ENCODE data around the gene KIAA1755. TPM values are rescaled to one million over a fixed set of nuclear protein-coding genes. Genes with fewer than 3 reads are reported as not detected.

The KIAA1755 gene
- polyA plus RNA-seq, 6 donors from 2014 or later, result not detected

DNA sequence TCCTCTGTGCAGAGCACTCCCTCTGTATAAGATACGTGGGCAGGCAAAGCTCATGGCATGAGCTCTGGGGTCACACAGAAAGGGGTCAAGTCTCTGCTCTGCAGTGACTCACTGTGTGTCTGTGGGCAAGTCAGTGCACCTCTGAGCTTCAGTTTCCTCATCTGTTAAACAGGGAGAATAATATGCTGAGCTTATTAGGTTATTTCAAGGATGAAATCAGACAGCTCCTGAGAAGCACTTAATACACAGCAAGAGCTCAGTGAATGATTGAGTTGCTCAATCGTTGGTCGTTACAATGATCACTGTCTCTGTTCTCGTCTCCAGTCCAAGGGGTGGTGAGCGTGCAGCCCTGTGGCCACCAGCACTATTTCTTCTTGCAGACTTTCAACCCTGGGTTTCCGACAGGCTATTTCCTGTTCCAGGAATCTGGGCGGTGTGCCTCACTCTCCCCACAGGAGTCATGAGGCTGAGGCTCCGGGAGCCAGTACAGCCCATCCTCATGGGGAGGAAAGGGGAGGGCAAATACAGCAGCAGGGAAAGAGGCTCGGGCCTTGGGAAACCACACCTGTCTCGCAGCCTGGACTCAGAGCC lies 28.9 kb downstream of the KIAA1755 start:
- DNase-seq (no peak), ATAC-seq (ENCODE audit: low read depth in 2 of 2) (no peak)
- Mint-ChIP-seq H3K4me1 (peaks cover 0 to 3% (median 0%) of the 10 kb centered on the region in 3 donors), H3K27ac (no peak overlapping the region), H3K27me3 (peaks cover 13 to 21% (median 20%) of the 10 kb centered on the region in 3 donors), H3K9me3 (no peaks in the 10 kb centered on the region), H3K4me3 (no peak overlapping the region), H3K36me3 (no peaks in the 10 kb centered on the region)

DNA sequence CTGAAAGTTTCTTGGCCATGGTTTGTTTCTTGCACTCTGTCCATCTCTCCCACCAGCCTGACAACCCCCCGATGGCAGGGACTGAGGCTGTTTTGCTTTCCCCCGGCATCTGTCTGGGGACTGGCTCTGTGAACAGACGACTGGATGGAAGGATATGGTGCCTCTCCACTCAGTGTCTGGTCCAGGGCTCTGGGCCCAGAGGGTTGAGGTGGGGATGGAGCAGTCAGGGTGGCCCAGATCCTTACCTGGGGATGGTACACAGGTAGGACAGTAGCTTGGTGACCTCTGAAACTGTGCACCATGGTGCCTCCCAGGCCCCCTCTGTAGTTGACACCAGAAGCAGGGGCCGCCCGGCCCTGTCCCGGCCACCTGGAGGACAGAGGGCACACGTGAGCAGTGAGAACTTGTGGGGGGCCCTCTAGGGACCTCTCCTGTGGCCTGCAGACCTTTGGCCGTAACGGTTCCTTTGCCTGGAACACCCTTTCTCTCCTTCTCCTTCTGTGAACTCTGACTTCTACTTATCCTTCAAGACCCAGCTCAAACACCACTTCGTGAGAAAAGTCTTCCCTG lies 29.5 kb downstream of the KIAA1755 start:
- no peaks in the 10 kb centered on the region for H3K9me3 Mint-ChIP-seq
- no peak overlapping the region for H3K4me3 Mint-ChIP-seq
- DNase-seq, result no peak
- H3K36me3 Mint-ChIP-seq, result no peaks in the 10 kb centered on the region
- no peak overlapping the region for H3K27ac Mint-ChIP-seq
- ATAC-seq (ENCODE audit: low read depth in 2 of 2), result no peak
- peaks cover 0 to 3% (median 0%) of the 10 kb centered on the region in 3 donors for H3K4me1 Mint-ChIP-seq
- H3K27me3 Mint-ChIP-seq, result peaks cover 13 to 24% (median 21%) of the 10 kb centered on the region in 3 donors

DNA sequence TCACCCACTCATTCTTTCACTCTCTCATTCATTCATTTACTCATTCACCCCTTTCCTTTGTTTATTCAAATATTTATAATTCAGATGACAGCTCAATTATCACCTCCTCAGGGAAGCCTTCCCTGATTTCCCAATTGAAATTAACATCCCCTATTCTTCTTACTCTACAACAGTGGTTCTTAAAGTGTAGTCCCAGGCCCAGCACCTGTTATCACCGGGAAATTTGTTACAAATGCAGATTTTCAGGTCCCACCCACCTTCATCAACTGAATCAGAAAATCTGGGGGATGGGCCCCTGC lies 30.3 kb downstream of the KIAA1755 start:
- peaks cover 17 to 32% (median 27%) of the 10 kb centered on the region in 3 donors for H3K27me3 Mint-ChIP-seq
- no peak overlapping the region for H3K4me3 Mint-ChIP-seq
- DNase-seq, result no peak
- no peak overlapping the region for H3K27ac Mint-ChIP-seq
- H3K9me3 Mint-ChIP-seq, result no peaks in the 10 kb centered on the region
- H3K36me3 Mint-ChIP-seq, result no peaks in the 10 kb centered on the region
- H3K4me1 Mint-ChIP-seq, result peaks cover 0 to 3% (median 0%) of the 10 kb centered on the region in 3 donors
- ATAC-seq (ENCODE audit: low read depth in 2 of 2), result no peak

DNA sequence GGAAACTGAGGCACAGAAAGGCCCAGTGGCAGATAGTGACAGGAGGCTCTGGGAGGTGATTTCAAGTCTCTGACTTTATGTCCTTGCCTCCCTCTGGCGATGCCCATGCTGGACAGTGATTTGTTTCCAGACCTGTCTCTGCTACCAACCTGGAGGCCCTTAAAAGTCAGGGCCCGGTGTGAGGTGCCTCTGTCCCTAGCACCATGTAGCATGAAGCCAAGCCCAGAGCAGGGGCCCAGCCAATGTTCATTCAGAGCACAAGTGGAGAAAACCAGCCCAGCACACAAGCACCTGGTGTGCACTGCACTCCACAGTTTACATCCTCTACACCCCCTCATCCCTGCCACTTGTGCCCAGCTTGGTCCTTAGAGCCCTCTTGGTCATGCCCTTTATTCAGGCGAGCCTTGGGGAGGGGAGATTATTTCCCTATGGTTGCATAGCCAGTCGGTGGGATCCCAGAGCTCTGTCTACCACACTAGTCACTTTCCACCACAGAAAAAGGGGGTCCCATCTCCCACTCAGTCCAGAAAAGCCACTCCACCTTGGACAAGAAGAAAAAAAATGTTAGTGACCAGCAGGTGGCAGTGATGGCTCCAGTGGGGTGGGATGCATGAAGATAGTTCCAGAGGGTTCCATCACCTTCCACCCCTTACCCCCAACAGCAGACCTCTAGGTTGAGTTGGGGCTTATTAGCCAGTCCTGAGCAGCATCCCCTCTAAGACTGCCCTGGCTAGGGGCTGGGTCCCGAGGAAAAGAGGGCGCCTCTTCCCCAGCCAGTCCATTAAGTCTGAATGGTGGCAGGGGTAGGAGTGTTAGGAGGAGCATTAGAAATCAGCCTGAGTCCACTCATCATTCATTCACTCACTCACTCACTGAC lies 30.9 kb downstream of the KIAA1755 start:
- no peak for ATAC-seq (ENCODE audit: low read depth in 2 of 2)
- Mint-ChIP-seq H3K27ac (no peak overlapping the region), H3K36me3 (no peaks in the 10 kb centered on the region), H3K9me3 (no peaks in the 10 kb centered on the region), H3K4me1 (peaks cover 0 to 3% (median 0%) of the 10 kb centered on the region in 3 donors), H3K4me3 (no peak overlapping the region), H3K27me3 (peaks cover 17 to 33% (median 29%) of the 10 kb centered on the region in 3 donors)
- no peak for DNase-seq

DNA sequence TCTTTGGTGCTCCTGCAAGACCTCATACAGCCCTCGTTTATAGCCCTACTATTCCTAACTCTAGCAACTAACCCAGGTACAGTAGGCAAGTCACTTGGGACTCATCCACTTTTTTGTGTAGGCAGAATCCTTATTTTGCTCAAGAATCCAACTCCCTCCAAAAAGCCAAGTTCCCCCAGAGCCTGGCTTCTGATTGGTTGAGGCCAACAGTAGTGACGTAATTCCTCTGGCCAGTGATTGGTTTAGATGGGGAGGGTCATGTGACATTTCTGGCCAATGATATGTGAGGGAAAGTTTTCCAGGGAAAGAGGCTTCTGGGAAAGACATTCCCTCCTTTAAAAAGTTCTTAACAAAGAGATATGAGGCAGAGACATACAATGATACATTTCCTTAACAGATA lies 32.1 kb downstream of the KIAA1755 start:
- DNase-seq, result no peak
- no peaks in the 10 kb centered on the region for H3K9me3 Mint-ChIP-seq
- H3K27ac Mint-ChIP-seq, result no peak overlapping the region
- H3K27me3 Mint-ChIP-seq, result peaks cover 23 to 33% (median 29%) of the 10 kb centered on the region in 3 donors
- peaks cover 0 to 3% (median 0%) of the 10 kb centered on the region in 3 donors for H3K4me1 Mint-ChIP-seq
- ATAC-seq (ENCODE audit: low read depth in 2 of 2), result no peak
- no peaks in the 10 kb centered on the region for H3K36me3 Mint-ChIP-seq
- no peak overlapping the region for H3K4me3 Mint-ChIP-seq

DNA sequence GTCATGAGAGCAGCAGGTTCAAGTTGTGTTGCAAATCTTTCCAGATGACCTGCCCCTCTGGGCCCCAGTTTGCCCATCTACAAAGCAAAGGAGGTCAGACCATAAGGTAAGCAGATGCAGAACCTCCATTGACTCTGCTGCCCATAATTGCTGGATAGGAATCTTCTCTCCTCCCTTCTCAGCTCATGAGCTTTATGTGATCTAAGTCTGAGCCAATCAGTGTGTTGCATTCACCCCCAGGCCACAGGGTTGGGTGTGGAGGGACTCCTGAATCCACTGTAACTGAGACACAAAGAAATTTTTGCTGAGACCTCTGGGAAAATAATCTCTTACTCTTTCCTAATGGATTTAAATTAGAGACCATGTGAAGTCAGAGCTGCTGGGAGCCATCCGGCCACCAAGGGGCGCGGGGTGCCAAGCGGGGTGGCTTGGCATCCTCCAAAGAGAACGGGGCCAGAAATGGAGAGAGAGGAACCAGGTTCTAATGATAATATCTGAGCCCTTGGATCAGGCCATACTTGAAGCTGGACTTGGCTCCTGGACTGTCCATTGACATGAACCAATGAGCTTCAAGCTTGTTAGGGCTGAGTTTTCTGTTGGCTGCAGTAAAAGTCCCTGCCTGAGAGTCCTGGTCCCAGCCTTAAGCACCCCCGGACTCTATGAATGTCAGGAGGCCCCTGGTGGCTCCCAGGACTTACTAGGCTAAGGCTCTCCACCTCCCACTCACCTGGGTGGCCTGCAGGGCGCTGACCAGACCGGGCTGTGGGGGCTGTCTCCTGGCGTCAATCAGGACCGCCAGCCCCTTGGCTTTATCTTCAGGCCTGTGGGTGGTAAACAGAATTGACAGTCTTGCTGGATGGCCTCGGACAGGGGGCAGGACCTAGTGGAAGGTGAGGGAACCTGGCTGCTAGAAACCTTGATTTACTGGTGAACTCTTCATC lies 32.8 kb downstream of the KIAA1755 start:
- peaks cover 25 to 37% (median 35%) of the 10 kb centered on the region in 3 donors for H3K27me3 Mint-ChIP-seq

DNA sequence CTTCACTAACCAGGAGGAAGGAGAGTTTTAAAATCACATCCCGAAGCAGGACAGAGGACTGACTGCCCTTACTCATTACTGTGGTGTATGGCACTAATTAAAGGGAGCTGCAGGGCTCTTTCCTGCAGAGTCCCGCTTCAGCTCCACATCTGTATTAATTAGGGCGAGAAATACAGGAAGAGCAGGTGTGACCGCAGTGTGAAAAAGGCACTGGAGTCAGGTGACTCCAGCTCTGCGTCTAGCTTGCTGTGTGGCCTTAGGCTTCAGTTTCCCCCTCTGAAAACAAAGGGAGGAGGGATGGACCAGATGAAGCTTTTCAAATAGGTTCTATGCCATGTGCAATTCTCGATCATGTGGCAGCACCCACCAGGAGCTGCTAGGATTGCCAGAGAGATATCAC lies 34.0 kb downstream of the KIAA1755 start:
- DNase-seq (no peak), ATAC-seq (ENCODE audit: low read depth in 2 of 2) (no peak)
- no peaks in the 10 kb centered on the region for H3K9me3 Mint-ChIP-seq
- no peaks in the 10 kb centered on the region for H3K36me3 Mint-ChIP-seq
- no peak overlapping the region for H3K27ac Mint-ChIP-seq
- peaks cover 27 to 37% (median 37%) of the 10 kb centered on the region in 3 donors for H3K27me3 Mint-ChIP-seq
- no peak overlapping the region for H3K4me3 Mint-ChIP-seq
- H3K4me1 Mint-ChIP-seq, result peaks cover 0 to 8% (median 0%) of the 10 kb centered on the region in 3 donors

More for the DNA sequence above, 32.8 kb downstream of the KIAA1755 start:
- ATAC-seq (ENCODE audit: low read depth in 2 of 2) (no peak), DNase-seq (no peak)
- H3K4me3 Mint-ChIP-seq, result peak overlapping the region in 1 of 8 donors; percentile 6
- no peaks in the 10 kb centered on the region for H3K9me3 Mint-ChIP-seq
- H3K36me3 Mint-ChIP-seq, result no peaks in the 10 kb centered on the region
- H3K4me1 Mint-ChIP-seq, result peaks cover 0 to 5% (median 0%) of the 10 kb centered on the region in 3 donors
- no peak overlapping the region for H3K27ac Mint-ChIP-seq

DNA sequence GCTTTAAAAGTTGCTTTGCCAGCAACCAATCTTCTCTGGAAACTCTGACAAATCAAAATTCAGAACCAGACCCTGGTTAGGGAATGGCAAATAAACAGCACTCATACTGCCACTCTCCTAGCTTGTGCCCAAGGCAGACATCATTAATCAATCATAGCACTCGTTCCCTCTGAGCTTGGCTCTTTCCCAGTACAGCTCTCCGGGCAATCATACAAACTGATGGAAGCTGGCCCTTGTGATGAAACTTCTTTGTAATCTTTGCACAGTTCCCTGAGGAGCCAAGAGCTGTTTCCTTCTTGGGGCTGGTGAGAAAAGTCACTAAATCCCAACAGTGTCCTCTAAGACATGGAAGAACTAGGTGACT lies 34.7 kb downstream of the KIAA1755 start:
- Mint-ChIP-seq H3K36me3 (no peaks in the 10 kb centered on the region), H3K4me3 (no peak overlapping the region), H3K27ac (no peak overlapping the region), H3K9me3 (no peaks in the 10 kb centered on the region), H3K27me3 (peaks cover 22 to 34% (median 31%) of the 10 kb centered on the region in 3 donors), H3K4me1 (peaks cover 0 to 8% (median 2%) of the 10 kb centered on the region in 3 donors)
- no peak for ATAC-seq (ENCODE audit: low read depth in 2 of 2)
- no peak for DNase-seq

DNA sequence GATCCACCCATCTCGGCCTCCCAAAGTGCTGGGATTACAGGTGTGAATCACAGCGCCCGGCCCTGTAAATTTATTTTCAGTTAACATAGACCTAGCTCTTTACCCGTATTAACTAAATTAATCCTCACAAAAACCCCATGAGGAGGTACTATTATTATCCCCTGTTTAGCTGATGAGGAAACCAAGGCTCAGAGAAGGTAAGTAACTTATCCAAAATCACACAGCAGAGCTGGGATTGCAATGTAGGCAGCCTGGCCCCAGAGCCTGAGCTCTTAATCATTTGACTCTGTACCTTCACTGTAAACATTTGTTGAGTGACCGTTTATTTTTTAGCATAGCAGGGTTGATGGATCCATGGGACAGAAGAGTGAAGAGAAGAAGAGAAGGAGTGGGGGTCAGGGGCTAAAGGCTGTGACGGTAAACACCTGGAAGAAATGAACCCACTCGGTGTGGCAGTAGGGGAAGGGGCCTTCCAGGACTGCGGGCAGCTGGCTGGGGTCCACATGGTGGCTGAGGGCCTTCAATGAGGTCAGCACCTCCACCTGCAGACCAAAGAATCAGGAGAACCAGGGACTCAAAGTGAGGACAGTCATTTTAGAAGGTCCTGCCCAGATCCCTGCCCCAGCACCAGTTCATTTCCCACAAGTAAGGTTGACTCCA lies 35.2 kb downstream of the KIAA1755 start:
- ATAC-seq (ENCODE audit: low read depth in 2 of 2) (no peak), DNase-seq (no peak)
- Mint-ChIP-seq H3K9me3 (no peaks in the 10 kb centered on the region), H3K27me3 (peaks cover 22 to 32% (median 25%) of the 10 kb centered on the region in 3 donors), H3K36me3 (no peaks in the 10 kb centered on the region), H3K27ac (no peak overlapping the region), H3K4me3 (no peak overlapping the region), H3K4me1 (peaks cover 0 to 8% (median 4%) of the 10 kb centered on the region in 3 donors)

DNA sequence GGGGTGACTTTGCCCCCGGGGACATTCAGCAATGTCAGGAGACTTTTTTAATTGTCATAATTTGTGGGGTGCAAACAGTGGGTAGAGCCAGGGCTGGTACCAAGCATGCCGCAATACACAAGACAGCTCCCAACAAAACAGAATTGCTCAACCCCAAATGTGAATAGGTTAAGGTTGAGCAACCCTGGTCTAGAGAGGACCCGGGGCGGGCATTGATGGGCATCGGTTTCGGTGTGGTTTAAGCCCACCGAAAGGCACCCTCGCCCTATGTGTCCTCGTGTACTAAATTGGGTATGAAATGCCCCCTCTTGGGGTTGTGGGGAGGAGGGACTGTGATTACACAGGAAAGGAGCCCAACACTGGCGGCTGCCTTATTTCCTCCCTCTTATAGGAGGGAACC lies 36.0 kb downstream of the KIAA1755 start:
- ATAC-seq (ENCODE audit: low read depth in 2 of 2) (no peak), DNase-seq (no peak)
- Mint-ChIP-seq H3K27ac (no peak overlapping the region), H3K27me3 (peaks cover 18 to 24% (median 19%) of the 10 kb centered on the region in 3 donors), H3K9me3 (no peaks in the 10 kb centered on the region), H3K4me1 (peaks cover 0 to 8% (median 4%) of the 10 kb centered on the region in 3 donors), H3K36me3 (no peaks in the 10 kb centered on the region), H3K4me3 (no peak overlapping the region)

DNA sequence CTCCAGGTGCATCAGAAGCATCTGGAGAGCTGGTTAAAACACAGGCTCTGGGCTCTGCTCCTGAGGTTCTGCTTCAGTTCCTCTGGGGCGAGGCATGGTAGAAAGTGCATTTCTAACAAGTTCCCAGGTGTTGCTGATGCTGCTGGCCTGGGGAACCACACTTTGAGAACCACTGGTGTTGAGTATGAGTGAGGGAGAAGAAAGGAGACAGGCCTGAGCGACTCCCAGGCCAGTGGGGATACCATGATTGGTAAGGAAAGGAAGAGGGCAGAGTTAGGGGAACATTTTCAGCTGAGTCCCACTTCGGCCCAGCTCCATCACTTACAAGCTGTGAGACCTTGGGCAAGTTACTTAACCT lies 36.8 kb downstream of the KIAA1755 start:
- peaks cover 0 to 8% (median 4%) of the 10 kb centered on the region in 3 donors for H3K4me1 Mint-ChIP-seq
- ATAC-seq (ENCODE audit: low read depth in 2 of 2) (no peak), DNase-seq (no peak)
- H3K27me3 Mint-ChIP-seq, result peaks cover 18 to 24% (median 19%) of the 10 kb centered on the region in 3 donors
- no peak overlapping the region for H3K4me3 Mint-ChIP-seq
- H3K9me3 Mint-ChIP-seq, result no peaks in the 10 kb centered on the region
- H3K27ac Mint-ChIP-seq, result no peak overlapping the region
- no peaks in the 10 kb centered on the region for H3K36me3 Mint-ChIP-seq

DNA sequence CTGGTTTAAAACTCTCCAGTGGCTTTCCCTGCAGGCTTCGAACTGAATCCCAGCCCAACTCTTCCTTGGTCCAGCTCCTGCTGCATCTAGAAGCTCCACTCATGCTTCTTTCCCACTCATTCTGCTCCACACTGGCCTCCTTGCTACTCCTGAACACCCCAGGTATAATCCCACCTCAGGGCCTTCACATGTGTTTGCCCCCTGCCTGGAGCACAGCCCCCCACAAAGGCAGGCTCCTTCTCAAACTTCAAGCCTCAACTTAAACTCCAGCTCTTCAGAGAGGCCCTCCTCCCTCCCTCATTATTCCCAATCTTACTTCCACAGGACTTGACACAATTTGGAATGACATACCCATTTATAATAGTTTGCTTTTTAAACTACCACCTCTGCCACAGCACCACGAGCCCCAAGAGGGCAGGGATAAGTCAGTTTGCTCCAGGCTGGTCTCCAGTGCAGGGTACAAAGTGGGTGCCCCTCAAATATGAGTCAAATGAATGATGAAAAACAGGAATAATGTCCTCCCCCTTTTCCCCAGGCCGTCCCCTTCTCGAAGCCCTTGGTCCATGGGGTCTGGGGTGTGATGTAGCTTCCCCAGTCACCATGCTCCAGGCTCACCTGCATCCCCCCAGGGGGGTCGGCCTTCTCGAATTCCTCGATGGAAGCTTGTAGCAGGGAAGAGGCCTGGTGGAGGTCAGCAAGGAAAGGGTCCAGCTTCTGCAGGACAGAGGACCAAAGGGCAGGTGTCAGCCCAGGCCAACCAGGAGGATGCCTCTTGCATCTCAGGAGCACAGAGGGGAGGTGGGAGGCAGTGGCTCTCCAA lies 37.4 kb downstream of the KIAA1755 start:
- Mint-ChIP-seq H3K27me3 (peaks cover 18 to 24% (median 19%) of the 10 kb centered on the region in 3 donors), H3K4me1 (peaks cover 0 to 8% (median 4%) of the 10 kb centered on the region in 3 donors), H3K36me3 (no peaks in the 10 kb centered on the region), H3K4me3 (no peak overlapping the region), H3K27ac (peak overlapping the region in 1 of 6 donors; percentile 24), H3K9me3 (no peaks in the 10 kb centered on the region)
- no peak for ATAC-seq (ENCODE audit: low read depth in 2 of 2)
- no peak for DNase-seq

Measured in naive B cell (primary cell).